AG09309 (cell line): ENCODE results near the gene XPNPEP2.

Source experiments
- DNase-seq: peaks from one replicate; pipeline ENCODE4 v3.0.0-alpha.2; 2010; ENCODE audit warnings: low read depth
- H3K4me3 ChIP-seq: 2 replicates; pipeline ENCODE4 v1.5.1; 2011; ENCODE audit warnings: mild to moderate bottlenecking, low read depth, low read length, moderate library complexity; ENCODE audit not compliant: control insufficient read depth
- CTCF ChIP-seq: IDR thresholded peaks from 2 replicates; pipeline ENCODE4 v1.5.1; 2011; ENCODE audit warnings: mild to moderate bottlenecking, low read depth, low read length, inconsistent platforms; ENCODE audit not compliant: insufficient read depth, control insufficient read depth; ENCODE audit errors: missing control alignments

XPNPEP2 gene

GRCh38 chrX:129773649-129774458 is 35.1 kb downstream of the XPNPEP2 start:
- H3K4me3 ChIP-seq, result no peak overlapping the region
- DNase-seq, result no peak
- no peak for TF ChIP-seq CTCF

- H3K4me3 ChIP-seq, result no peak overlapping the region
- TF ChIP-seq CTCF, result no peak
These were observed 38.6 kb downstream of the XPNPEP2 start for GRCh38 chrX:129777218-129778030.

GRCh38 chrX:129779086-129779672 is 40.4 kb downstream of the XPNPEP2 start:
- no peak overlapping the region for H3K4me3 ChIP-seq
- no peak for DNase-seq
- TF ChIP-seq CTCF, result no peak

More at GRCh38 chrX:129777218-129778030, 38.6 kb downstream of the XPNPEP2 start:
- no peak for DNase-seq

GRCh38 chrX:129779747-129780146 is 41.0 kb downstream of the XPNPEP2 start, which contains the start of gene SASH3:
TSS of gene SASH3 (plus strand) at chrX:129779949. CDS start at chrX:129780098, 149 bp downstream.
- no peak for TF ChIP-seq CTCF
- DNase-seq, result no peak
- H3K4me3 ChIP-seq, result no peak within 1 kb of the TSS

- H3K4me3 ChIP-seq, result no peak overlapping the region
- no peak for TF ChIP-seq CTCF
- DNase-seq, result no peak
These were observed 41.8 kb downstream of the XPNPEP2 start for GRCh38 chrX:129780441-129781105.

GRCh38 chrX:129781134-129781672 is 42.4 kb downstream of the XPNPEP2 start:
- no peak overlapping the region for H3K4me3 ChIP-seq
- no peak for TF ChIP-seq CTCF

More at GRCh38 chrX:129781134-129781672, 42.4 kb downstream of the XPNPEP2 start:
- no peak for DNase-seq
